GM19395 (cell line): ENCODE results near the gene ARHGEF19.

Source experiments
- ATAC-seq: cut with Tn5 transposase; IDR thresholded peaks from one replicate; pipeline ENCODE4 v1.9.1; 2021; ENCODE audit warnings: mild to moderate bottlenecking, moderate library complexity; ENCODE audit not compliant: unreplicated experiment

The ARHGEF19 gene

DNA sequence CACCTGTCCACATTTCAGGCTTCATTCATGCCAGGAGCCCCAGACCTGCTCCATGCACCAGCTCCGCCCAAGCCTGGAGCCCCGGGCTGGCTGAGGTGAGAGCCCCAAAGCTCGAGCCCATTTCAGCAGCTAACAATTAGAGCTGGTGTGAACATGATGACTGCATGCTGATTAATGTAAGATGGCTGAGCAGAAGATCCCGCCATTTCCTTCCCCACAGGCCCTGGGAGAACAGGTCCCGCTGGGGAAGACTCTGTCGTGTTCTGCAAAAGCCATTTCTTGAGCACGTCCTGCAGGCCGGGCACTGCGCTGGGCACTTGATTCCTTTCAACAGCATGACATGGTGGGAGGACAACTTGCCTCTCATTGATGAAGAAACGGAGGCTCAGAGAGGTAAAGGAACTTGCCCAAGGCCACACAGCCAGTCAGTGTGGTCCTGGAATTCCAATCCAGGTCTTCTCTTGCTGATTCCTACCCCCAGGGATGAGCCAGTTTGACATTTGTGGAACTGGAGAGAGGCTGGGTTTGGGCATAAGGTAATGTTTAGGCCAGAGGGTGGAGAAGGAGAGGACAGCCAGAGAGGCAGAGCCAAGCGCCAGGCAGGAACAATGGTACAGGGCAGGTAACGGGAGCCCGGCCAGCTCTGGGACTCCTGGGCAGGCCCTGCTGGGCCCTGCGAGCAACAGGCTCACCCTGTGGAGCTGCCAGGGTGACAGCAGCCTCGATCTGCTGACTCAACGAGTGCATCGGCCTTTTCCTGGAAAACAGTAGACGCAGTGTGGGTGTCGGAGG lies 28.5 kb downstream of the ARHGEF19 start:
- no peak for ATAC-seq

GRCh38 chr1:16183179-16183578 lies 29.3 kb downstream of the ARHGEF19 start:
- ATAC-seq: no peak

DNA sequence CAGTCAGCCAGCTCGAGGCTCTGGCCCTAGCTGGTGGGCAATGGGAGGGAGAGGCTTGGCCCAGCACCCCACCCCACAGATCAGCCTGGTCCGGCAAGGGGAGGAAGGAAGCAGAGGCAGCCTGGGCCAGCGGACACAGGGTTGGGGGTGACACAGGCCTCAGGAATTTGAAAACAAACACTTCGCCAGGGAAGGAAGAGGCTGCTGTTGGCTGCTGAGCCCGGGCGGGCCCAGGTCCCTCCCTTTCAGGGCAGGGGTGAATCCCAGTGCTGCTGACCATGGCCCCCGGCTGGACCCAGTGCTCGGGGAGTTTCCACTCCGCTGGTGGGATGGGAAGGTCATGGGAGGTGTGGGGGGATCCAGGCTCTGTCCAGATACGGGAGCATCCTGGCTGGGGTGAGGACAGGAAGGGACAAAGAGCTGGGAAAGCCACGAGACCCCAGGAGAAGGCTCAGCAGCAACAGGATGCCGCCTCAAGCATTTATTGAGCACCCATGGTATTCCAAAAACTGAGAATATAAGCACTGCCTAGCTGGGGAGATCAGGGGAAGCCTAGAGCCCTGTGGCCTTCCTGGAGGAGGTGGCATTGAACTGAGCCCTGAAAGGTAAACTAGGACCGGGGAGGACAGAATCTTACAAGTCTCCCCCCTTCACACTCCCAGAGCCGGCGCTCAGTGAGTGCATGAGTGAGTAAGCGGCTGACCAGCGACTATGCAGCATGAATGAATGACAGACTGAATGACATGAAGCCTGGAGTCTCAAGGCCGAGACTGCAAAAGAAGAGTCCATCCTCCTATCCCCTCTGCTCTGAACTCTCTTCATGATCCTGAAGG lies 30.3 kb downstream of the ARHGEF19 start:
- ATAC-seq: no peak

- no peak for ATAC-seq
These were observed 32.1 kb downstream of the ARHGEF19 start for GRCh38 chr1:16180291-16180824.

DNA sequence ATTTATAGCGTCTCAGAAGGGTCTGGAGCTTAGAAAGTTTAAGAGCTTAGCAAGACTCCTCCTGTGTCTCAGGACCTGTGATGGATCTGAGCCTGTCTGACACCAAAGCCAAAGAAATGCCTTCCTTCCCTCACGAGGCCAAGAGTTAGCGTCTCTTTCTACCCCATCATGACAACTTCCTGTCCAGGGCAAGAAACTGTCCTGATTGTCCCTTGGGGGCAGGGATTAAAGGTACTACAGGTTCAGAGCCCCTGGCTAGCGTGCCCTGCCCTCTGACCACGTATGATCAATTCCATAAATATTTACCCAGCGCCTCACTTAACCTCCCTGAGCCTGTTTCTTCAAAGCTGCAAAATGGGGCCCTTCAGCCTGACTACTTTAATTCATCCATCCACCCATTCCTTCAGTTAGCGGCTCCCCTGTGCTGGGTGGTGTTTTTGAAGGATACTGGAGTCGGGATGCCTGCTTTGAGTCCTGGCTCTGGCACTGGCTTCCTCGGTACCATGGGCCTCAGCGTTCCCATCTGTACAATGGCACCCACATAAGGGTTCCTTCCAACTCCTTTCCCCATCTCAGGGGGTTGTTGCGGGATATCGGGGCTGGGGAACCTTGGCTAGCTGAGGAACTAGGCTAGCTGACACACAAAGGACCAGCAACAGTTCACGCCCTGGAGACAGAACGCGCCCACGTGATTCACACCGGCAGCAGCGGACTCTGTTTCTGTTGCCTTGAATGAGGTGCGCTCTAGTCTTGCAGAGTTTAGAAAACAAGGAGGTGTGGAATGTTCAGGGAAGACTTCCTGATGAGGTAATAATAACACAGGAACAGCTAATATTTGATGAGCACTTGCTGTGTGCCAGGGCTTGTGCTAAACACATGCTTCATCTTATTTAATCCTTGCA lies 33.6 kb downstream of the ARHGEF19 start:
- no peak for ATAC-seq

GRCh38 chr1:16177306-16177705 lies 35.1 kb downstream of the ARHGEF19 start:
- ATAC-seq: no peak

DNA sequence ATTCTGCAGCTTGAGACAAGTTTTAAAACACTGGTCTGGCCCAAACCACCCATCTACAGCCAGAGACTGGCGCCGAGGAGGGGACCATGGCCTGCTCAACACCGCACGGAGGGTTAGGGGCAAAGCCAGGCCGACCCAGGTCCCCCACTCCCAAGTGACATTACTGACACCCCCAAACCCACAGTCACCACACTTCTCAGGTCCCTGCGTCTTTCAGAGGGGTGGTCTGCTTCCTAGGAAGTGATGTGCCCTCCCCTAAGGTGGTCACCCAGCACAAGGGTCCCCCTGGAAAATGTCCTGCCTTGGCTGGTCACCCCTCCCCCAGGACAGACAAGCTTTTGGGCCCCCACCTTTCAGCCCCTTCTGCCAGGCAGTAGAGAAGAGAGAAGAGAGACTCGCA lies 35.8 kb downstream of the ARHGEF19 start:
- no peak for ATAC-seq

- no peak for ATAC-seq
These were observed 36.6 kb downstream of the ARHGEF19 start for GRCh38 chr1:16175610-16176553.

GRCh38 chr1:16174886-16175598 lies 37.4 kb downstream of the ARHGEF19 start:
- ATAC-seq: no peak

- ATAC-seq: no peak
These were observed 38.1 kb downstream of the ARHGEF19 start for GRCh38 chr1:16174261-16174868.

- no peak for ATAC-seq
These were observed 38.8 kb downstream of the ARHGEF19 start for GRCh38 chr1:16173447-16174260.

GRCh38 chr1:16172964-16173446 lies 39.4 kb downstream of the ARHGEF19 start:
- ATAC-seq: no peak

DNA sequence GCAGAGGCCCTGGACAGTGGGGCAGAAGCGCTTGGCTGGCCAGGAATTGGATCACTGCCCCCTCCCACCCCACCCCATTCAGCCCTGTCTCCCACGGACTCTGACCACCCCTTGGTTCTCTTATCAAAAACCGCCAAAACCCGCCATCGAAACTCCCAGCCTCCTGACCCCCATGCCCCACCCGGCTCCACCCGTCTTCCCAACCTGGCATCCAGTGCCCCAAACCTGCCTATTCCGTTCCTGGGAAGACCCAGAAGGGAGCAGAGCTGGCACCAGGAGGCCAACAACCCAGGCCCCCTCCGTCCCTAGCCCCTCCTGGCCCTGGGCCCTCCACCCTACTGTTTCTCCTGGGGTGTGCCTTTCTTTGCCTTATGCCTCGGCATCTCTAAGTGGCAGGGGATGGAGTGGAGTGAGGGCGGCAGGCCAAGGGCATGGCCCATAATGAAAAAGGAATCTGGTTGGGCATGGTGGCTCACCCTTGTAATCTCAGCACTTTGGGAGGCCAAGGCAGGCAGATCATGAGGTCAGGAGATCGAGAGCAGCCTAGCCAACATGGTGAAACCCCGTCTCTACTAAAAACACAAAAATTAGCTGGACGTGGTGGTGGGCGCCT lies 40.1 kb downstream of the ARHGEF19 start:
- no peak for ATAC-seq

- no peak for ATAC-seq
These were observed 40.9 kb downstream of the ARHGEF19 start for GRCh38 chr1:16171314-16172151.

GRCh38 chr1:16170283-16170673 lies 42.2 kb downstream of the ARHGEF19 start:
- ATAC-seq: no peak

GRCh38 chr1:16168622-16169360 lies 43.7 kb downstream of the ARHGEF19 start:
- no peak for ATAC-seq
